Sigmoid colon (tissue), 4 donors: Measurements from ENCODE around the gene SSTR4.

Experiments
- POLR2AphosphoS5 ChIP-seq, 4 donors: sonication (generic); formaldehyde crosslinking; IDR thresholded peaks; one replicate each; pipeline ENCODE4 v1.6.1; 2017; ENCODE audit warnings: antibody characterized with exemption in 4 of 4
- TF ChIP-seq, protein P1 (sequence below), 4 experiments: fragments of 450-650 bp in 3 of 4; fragments of 200-600 bp in 1 of 4; IDR thresholded peaks; one replicate each; pipeline ENCODE4 v1.5.1; 2016 to 2019; ENCODE audit warnings: antibody characterized with exemption in 4 of 4, mild to moderate bottlenecking in 3 of 4, moderate library complexity in 2 of 4

DNA sequence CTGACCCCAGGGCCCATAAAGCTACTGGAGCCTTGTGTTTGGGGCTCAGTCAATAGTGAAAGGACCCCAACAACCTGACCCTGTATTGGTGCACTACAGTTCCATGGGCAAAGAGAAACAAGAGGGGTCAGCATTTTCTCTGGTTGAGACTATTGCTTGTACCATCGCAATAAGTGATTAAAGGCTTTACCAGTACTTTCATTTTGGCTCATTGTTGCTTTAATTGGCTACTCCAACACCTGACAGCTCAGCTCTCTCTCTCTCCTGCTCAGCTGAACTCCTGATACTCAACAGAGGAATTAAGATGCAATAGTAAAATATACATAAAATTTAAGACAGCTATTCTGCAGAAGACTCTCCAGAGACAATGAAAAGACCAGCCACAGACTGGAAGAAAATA, 33.2 kb downstream of the SSTR4 start:
- TF ChIP-seq, protein P1, sequence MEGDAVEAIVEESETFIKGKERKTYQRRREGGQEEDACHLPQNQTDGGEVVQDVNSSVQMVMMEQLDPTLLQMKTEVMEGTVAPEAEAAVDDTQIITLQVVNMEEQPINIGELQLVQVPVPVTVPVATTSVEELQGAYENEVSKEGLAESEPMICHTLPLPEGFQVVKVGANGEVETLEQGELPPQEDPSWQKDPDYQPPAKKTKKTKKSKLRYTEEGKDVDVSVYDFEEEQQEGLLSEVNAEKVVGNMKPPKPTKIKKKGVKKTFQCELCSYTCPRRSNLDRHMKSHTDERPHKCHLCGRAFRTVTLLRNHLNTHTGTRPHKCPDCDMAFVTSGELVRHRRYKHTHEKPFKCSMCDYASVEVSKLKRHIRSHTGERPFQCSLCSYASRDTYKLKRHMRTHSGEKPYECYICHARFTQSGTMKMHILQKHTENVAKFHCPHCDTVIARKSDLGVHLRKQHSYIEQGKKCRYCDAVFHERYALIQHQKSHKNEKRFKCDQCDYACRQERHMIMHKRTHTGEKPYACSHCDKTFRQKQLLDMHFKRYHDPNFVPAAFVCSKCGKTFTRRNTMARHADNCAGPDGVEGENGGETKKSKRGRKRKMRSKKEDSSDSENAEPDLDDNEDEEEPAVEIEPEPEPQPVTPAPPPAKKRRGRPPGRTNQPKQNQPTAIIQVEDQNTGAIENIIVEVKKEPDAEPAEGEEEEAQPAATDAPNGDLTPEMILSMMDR (IDR thresholded peaks at IDR 0.05): no peak
- TF ChIP-seq POLR2AphosphoS5 (IDR thresholded peaks at IDR 0.05): no peak
